Loucy (cell line): ENCODE results near the gene TSPEAR.

Experiments used
- H2AFZ ChIP-seq: fragments of 200-600 bp; sonication (generic); 2 replicates; pipeline ENCODE4 v1.6.0; 2016; ENCODE audit warnings: antibody characterized with exemption, mild to moderate bottlenecking, low read length, moderate library complexity
- H3F3A ChIP-seq: fragments of 200-600 bp; 2 replicates; pipeline ENCODE4 v1.6.0; 2016; ENCODE audit warnings: antibody characterized with exemption, low read depth, mild to moderate bottlenecking
- H3K27me3 ChIP-seq: fragments of 200-600 bp; sonication (generic); 2 replicates; pipeline ENCODE4 v1.6.1; 2014; ENCODE audit warnings: low read length, mild to moderate bottlenecking; ENCODE audit not compliant: insufficient read depth, poor library complexity, severe bottlenecking
- H3K36me3 ChIP-seq: fragments of 200-600 bp; sonication (generic); 2 replicates; pipeline ENCODE4 v1.6.1; 2016; ENCODE audit warnings: low read length; ENCODE audit not compliant: insufficient read depth
- H3K4me1 ChIP-seq: fragments of 200-600 bp; sonication (generic); 2 replicates; pipeline ENCODE4 v1.5.1; 2014; ENCODE audit warnings: low read length, mild to moderate bottlenecking; ENCODE audit not compliant: insufficient read depth, poor library complexity, severe bottlenecking
- H3K4me2 ChIP-seq: fragments of 200-600 bp; sonication (generic); 2 replicates; pipeline ENCODE4 v1.6.0; 2014; ENCODE audit warnings: antibody characterized with exemption, low read length, low read depth, mild to moderate bottlenecking; ENCODE audit not compliant: poor library complexity, severe bottlenecking
- H3K4me3 ChIP-seq: fragments of 200-600 bp; sonication (generic); 2 replicates; pipeline ENCODE4 v1.5.1; 2014; ENCODE audit warnings: low read length, mild to moderate bottlenecking, mixed read lengths; ENCODE audit not compliant: poor library complexity, severe bottlenecking
- H3K79me2 ChIP-seq: fragments of 200-600 bp; sonication (generic); 2 replicates; pipeline ENCODE4 v1.6.1; 2014; ENCODE audit warnings: low read length; ENCODE audit not compliant: insufficient read depth
- H3K9ac ChIP-seq: fragments of 200-600 bp; sonication (generic); 2 replicates; pipeline ENCODE4 v1.6.0; 2014; ENCODE audit warnings: mild to moderate bottlenecking, low read depth, low read length, moderate library complexity; ENCODE audit not compliant: poor library complexity, severe bottlenecking
- H3K9me2 ChIP-seq: fragments of 200-600 bp; sonication (generic); replicated peaks from 2 replicates; pipeline ENCODE4 v1.6.1; 2016; ENCODE audit warnings: low read depth, low read length, mixed read lengths
- H3K9me3 ChIP-seq: fragments of 200-600 bp; sonication (generic); 2 replicates; pipeline ENCODE4 v1.6.1; 2014; ENCODE audit warnings: mild to moderate bottlenecking, antibody characterized with exemption, low read length, low read depth; ENCODE audit not compliant: insufficient read depth
- H4K20me1 ChIP-seq: fragments of 200-600 bp; sonication (generic); 2 replicates; pipeline ENCODE4 v1.6.0; 2014; ENCODE audit warnings: antibody characterized with exemption, low read length, mild to moderate bottlenecking; ENCODE audit not compliant: insufficient read depth, poor library complexity, severe bottlenecking
- CTCF ChIP-seq: fragments of 200-600 bp; sonication (generic); conservative IDR thresholded peaks from 2 replicates; pipeline ENCODE4 v1.5.1; 2014; ENCODE audit warnings: mild to moderate bottlenecking, antibody characterized with exemption, low read length
- EZH2phosphoT487 ChIP-seq: fragments of 200-600 bp; IDR thresholded peaks from 2 replicates; pipeline ENCODE4 v1.6.1; 2018; ENCODE audit warnings: antibody characterized with exemption, mild to moderate bottlenecking, moderate library complexity, borderline replicate concordance

Gene TSPEAR

GRCh38 chr21:44732263-44732662 lies 20.9 kb upstream of the TSPEAR start:
- Histone ChIP-seq H3K36me3 (no peaks in the 10 kb centered on the region), H3K9me2 (no peaks in the 10 kb centered on the region), H3K4me3 (no peak overlapping the region), H2AFZ (no peak overlapping the region), H3F3A (no peaks in the 10 kb centered on the region), H3K79me2 (no peaks in the 10 kb centered on the region), H4K20me1 (no peaks in the 10 kb centered on the region), H3K4me1 (no peaks in the 10 kb centered on the region), H3K9me3 (peaks cover 11% of the 10 kb centered on the region; the same call in 1 of the 2 replicates), H3K27me3 (no peaks in the 10 kb centered on the region), H3K9ac (no peak overlapping the region), H3K4me2 (no peak overlapping the region)
- no peak for TF ChIP-seq CTCF
- TF ChIP-seq EZH2phosphoT487 = no peak

GRCh38 chr21:44730951-44731579 lies 19.7 kb upstream of the TSPEAR start:
- TF ChIP-seq CTCF (no peak), EZH2phosphoT487 (no peak)
- Histone ChIP-seq H3K9me3 (peaks cover 1% of the 10 kb centered on the region; the same call in 1 of the 2 replicates), H3K9ac (no peak overlapping the region), H3K36me3 (no peaks in the 10 kb centered on the region), H3K79me2 (no peaks in the 10 kb centered on the region), H2AFZ (no peak overlapping the region), H4K20me1 (no peaks in the 10 kb centered on the region), H3K4me3 (no peak overlapping the region), H3K4me1 (no peaks in the 10 kb centered on the region), H3K27me3 (no peaks in the 10 kb centered on the region), H3F3A (no peaks in the 10 kb centered on the region), H3K9me2 (no peaks in the 10 kb centered on the region), H3K4me2 (no peak overlapping the region)

- Histone ChIP-seq H3K9me2 (no peaks in the 10 kb centered on the region), H3K27me3 (no peaks in the 10 kb centered on the region), H3K4me1 (no peaks in the 10 kb centered on the region), H2AFZ (no peak overlapping the region), H3K36me3 (no peaks in the 10 kb centered on the region), H3K4me2 (no peak overlapping the region), H3K9me3 (no peaks in the 10 kb centered on the region), H3F3A (no peaks in the 10 kb centered on the region), H3K4me3 (no peak overlapping the region), H3K79me2 (no peaks in the 10 kb centered on the region), H3K9ac (no peak overlapping the region), H4K20me1 (no peaks in the 10 kb centered on the region)
- TF ChIP-seq EZH2phosphoT487 (no peak), CTCF (no peak)
Measured at GRCh38 chr21:44730028-44730395, 18.6 kb upstream of the TSPEAR start.
